Smooth muscle cell (in vitro differentiated cells): ENCODE data around the gene MACC1. TPM values are rescaled to one million over a fixed set of nuclear protein-coding genes. Genes with fewer than 3 reads are reported as not detected.

ENCODE experiments used
- DNase-seq: peaks from one replicate; lab custom pipeline; 2025; ENCODE audit not compliant: unreplicated experiment; lab: John Stamatoyannopoulos, UW
- H2AFZ ChIP-seq: fragments of 200-600 bp; sonication (generic); 2 replicates; pipeline ENCODE4 v1.6.0; 2016; ENCODE audit warnings: antibody characterized with exemption, low read depth, mild to moderate bottlenecking
- H3F3A ChIP-seq: fragments of 200-600 bp; sonication (generic); 2 replicates; pipeline ENCODE4 v1.6.0; 2017; ENCODE audit warnings: antibody characterized with exemption, low read depth
- H3K27ac ChIP-seq: fragments of 200-600 bp; sonication (generic); 2 replicates; pipeline ENCODE4 v1.5.1; 2016; ENCODE audit warnings: low read depth, mild to moderate bottlenecking
- H3K27me3 ChIP-seq: fragments of 200-600 bp; sonication (generic); 2 replicates; pipeline ENCODE4 v1.6.1; 2016; ENCODE audit warnings: low read depth, mild to moderate bottlenecking
- H3K36me3 ChIP-seq: fragments of 200-600 bp; sonication (generic); 2 replicates; pipeline ENCODE4 v1.5.1; 2016; ENCODE audit warnings: low read depth
- H3K4me1 ChIP-seq: fragments of 200-600 bp; sonication (generic); 2 replicates; pipeline ENCODE4 v1.5.1; 2016; ENCODE audit warnings: low read depth
- H3K4me2 ChIP-seq: fragments of 200-600 bp; sonication (generic); 2 replicates; pipeline ENCODE4 v1.6.0; 2016; ENCODE audit warnings: mild to moderate bottlenecking
- H3K4me3 ChIP-seq: fragments of 200-600 bp; sonication (generic); 2 replicates; pipeline ENCODE4 v1.5.1; 2016; ENCODE audit warnings: mild to moderate bottlenecking
- H3K79me2 ChIP-seq: fragments of 200-600 bp; sonication (generic); 2 replicates; pipeline ENCODE4 v1.6.0; 2016; ENCODE audit warnings: low read depth, mild to moderate bottlenecking
- H3K9ac ChIP-seq: fragments of 200-600 bp; sonication (generic); 2 replicates; pipeline ENCODE4 v1.6.0; 2016; ENCODE audit warnings: low read depth
- H3K9me3 ChIP-seq: fragments of 200-600 bp; sonication (generic); replicated peaks from 2 replicates; pipeline ENCODE4 v1.5.1; 2016; ENCODE audit warnings: low read depth
- H4K20me1 ChIP-seq: fragments of 200-600 bp; sonication (generic); 2 replicates; pipeline ENCODE4 v1.6.0; 2016; ENCODE audit warnings: low read depth
- WGBS: methylation state at CpG from one replicate; pipeline ENCODE4 v1.1.7; 2016; ENCODE audit warnings: low lambda C conversion rate; 5-methylcytosine and 5-hydroxymethylcytosine counted together
- polyA plus RNA-seq: library from polyadenylated mRNA; unstranded; fragments of >200 nt; fragmentation: Nextera tagmentation; extraction: Ambion mirVana; gene quantifications from 2 replicates; pipeline ENCODE4 v1.2.1, GENCODE V29; 2016
- total RNA-seq: library from RNA; depleted of rRNA; stranded (reverse); fragments of >200 nt; gene quantifications from 2 replicates; pipeline ENCODE4 v1.2.3, GENCODE V29; 2014
- TF ChIP-seq, protein P1 (sequence below): fragments of 200-600 bp; sonication (generic); IDR thresholded peaks from 2 replicates; pipeline ENCODE4 v1.5.1; 2017; ENCODE audit warnings: borderline replicate concordance, mild to moderate bottlenecking, antibody characterized with exemption; ENCODE audit not compliant: insufficient read depth, poor library complexity, severe bottlenecking

The MACC1 gene
- total and polyA plus RNA-seq, 2 experiments from 2014 or later = 1.3 TPM; not detected in 1

DNA sequence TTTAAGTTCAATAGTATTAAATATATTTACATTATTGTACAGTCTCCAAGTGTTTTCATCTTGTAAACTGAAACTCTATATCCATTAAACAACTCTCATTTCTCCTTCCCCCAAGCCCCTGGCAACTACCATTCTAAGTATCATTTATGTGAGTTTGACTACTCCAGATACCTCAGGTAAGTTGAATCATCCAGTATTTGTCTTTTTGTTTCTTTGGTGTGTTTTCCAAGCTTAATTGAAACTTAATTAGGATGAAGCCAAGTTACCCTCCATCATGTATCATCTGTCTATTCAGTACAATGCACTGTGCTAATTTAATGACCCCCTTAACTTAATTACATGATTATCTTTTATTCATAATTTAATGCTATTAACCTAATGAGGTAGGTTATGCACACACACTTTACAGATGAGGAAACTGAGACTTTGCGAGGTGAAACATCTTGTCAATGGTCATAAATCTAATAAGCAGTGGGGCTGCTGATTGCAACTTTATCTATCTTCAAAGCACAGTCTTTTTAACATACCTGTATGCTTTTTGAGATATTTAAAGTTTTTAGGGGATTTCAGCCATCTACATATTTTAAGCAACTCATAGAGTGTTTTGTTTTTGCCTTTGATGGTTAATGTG is 663 bp downstream of the MACC1 start:
- 81% methylated on average over 1 of the region's 1 CpG for WGBS
- Histone ChIP-seq H3K4me3 (peak overlapping the region; percentile 44), H3K9ac (peak overlapping the region; percentile 58), H3K36me3 (no peaks in the 10 kb centered on the region), H4K20me1 (no peaks in the 10 kb centered on the region), H3K79me2 (no peaks in the 10 kb centered on the region), H3K4me2 (no peak overlapping the region), H2AFZ (no peak overlapping the region), H3K4me1 (peaks cover 12% of the 10 kb centered on the region), H3K9me3 (no peaks in the 10 kb centered on the region), H3F3A (peaks cover 26% of the 10 kb centered on the region), H3K27ac (peak overlapping the region; percentile 91), H3K27me3 (no peaks in the 10 kb centered on the region)
- TF ChIP-seq, protein P1, sequence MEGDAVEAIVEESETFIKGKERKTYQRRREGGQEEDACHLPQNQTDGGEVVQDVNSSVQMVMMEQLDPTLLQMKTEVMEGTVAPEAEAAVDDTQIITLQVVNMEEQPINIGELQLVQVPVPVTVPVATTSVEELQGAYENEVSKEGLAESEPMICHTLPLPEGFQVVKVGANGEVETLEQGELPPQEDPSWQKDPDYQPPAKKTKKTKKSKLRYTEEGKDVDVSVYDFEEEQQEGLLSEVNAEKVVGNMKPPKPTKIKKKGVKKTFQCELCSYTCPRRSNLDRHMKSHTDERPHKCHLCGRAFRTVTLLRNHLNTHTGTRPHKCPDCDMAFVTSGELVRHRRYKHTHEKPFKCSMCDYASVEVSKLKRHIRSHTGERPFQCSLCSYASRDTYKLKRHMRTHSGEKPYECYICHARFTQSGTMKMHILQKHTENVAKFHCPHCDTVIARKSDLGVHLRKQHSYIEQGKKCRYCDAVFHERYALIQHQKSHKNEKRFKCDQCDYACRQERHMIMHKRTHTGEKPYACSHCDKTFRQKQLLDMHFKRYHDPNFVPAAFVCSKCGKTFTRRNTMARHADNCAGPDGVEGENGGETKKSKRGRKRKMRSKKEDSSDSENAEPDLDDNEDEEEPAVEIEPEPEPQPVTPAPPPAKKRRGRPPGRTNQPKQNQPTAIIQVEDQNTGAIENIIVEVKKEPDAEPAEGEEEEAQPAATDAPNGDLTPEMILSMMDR = no peak
- no peak for DNase-seq

DNA sequence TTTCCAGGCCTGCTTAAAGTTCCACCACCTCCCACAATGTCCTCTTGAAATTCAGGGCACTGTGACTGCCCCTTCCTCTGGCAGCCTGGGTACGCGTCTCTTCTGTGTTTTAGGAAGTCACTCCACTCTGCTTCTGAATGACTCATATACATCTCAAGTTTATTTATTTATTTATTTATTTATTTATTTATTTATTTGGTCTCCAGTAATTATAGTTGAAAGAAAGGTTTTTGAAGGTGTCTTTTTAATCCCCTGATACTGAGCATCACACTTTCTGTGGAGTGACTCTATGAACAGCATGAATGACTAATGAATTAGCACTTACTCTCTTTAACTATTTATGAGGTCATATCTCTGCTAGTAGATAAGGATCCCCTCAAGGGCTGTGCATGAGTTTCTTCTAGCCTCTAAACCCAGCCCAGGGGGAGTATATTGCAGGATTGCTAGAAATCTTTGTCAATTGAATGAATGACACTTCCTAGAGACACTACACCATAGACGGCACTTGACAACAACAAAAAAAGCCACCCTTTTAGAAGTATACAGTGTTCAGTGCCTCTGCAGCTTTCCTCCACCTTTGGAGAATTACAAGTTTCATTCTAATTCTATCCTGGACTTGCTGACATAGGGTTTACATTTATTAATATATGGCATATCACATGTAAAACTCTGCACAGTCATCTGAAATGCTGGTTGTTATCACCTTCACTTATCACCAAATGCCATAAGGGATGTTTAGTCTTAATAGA is 2.1 kb downstream of the MACC1 start:
- WGBS = 35% methylated on average over 3 of the region's 3 CpGs

DNA sequence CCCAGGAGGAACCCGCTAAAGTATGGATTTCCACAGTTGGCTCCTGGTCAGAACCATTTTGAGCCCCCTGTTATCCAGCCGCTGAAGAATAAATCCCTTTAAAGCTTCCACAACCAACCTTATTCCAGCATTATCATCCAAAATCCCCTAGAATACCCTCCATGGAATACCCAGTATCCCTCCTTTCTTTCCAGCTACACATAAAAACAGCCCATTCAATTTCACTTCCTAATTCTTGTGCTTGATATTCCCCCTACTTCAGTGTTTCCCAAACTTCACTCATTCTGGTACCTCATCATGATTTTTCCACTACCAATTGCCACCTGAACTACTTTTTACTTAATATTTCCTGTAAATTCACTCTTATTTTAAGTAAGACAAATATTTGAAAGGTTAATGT is 3.1 kb downstream of the MACC1 start:
- H3K36me3 ChIP-seq = no peaks in the 10 kb centered on the region
- H3K9me3 ChIP-seq = no peaks in the 10 kb centered on the region
- H4K20me1 ChIP-seq = no peaks in the 10 kb centered on the region
- H3K4me3 ChIP-seq = peak overlapping the region; percentile 44
- no peak overlapping the region for H3K9ac ChIP-seq
- H3K4me1 ChIP-seq = no peaks in the 10 kb centered on the region
- H2AFZ ChIP-seq = no peak overlapping the region
- H3K4me2 ChIP-seq = no peak overlapping the region
- DNase-seq = no peak
- no peaks in the 10 kb centered on the region for H3K27me3 ChIP-seq
- WGBS = 93% methylated on average over 2 of the region's 2 CpGs
- no peak overlapping the region for H3K27ac ChIP-seq
- TF ChIP-seq, protein P1 = no peak
- H3K79me2 ChIP-seq = no peaks in the 10 kb centered on the region
- H3F3A ChIP-seq = peaks cover 9% of the 10 kb centered on the region

More for the DNA sequence above, 2.1 kb downstream of the MACC1 start:
- Histone ChIP-seq H2AFZ (no peak overlapping the region), H3K9me3 (no peaks in the 10 kb centered on the region), H3K27me3 (no peaks in the 10 kb centered on the region), H3K4me3 (peak overlapping the region; percentile 44), H3F3A (peaks cover 16% of the 10 kb centered on the region), H3K9ac (peak overlapping the region; percentile 16), H3K36me3 (no peaks in the 10 kb centered on the region), H4K20me1 (no peaks in the 10 kb centered on the region), H3K4me2 (no peak overlapping the region), H3K79me2 (no peaks in the 10 kb centered on the region), H3K27ac (peak overlapping the region; percentile 5), H3K4me1 (peaks cover 4% of the 10 kb centered on the region)
- no peak for DNase-seq
- TF ChIP-seq, protein P1 = no peak
